K562 (cell line): ENCODE results near the gene FBXO17.

ENCODE experiments used
- ETV6 ChIP-seq, 3 experiments: fragments of 150-350 bp in 1 of 3; sonication (generic) in 1 of 3; formaldehyde crosslinking in 1 of 3; IDR thresholded peaks; 2 replicates each; pipeline versions ENCODE4 v1.6.1 to v1.8.0; 2014 to 2022; ENCODE audit warnings: borderline replicate concordance in 2 of 3, low read depth in 2 of 3, antibody characterized with exemption in 1 of 3, low read length in 1 of 3, mild to moderate bottlenecking in 1 of 3, missing genetic modification reagents in 1 of 3
- IRF2 ChIP-seq: sonication (generic); formaldehyde crosslinking; IDR thresholded peaks from 2 replicates; pipeline ENCODE4 v1.8.1; 2022; ENCODE audit warnings: mild to moderate bottlenecking, missing genetic modification reagents
- SNAPC5 ChIP-seq: fragments of 250-450 bp; sonication (Bioruptor Pico); IDR thresholded peaks from 2 replicates; pipeline ENCODE4 v1.8.0; 2021; ENCODE audit warnings: moderate library complexity, mild to moderate bottlenecking, inconsistent platforms
- ZSCAN29 ChIP-seq: fragments of 450-650 bp; IDR thresholded peaks from 2 replicates; pipeline ENCODE4 v1.6.1; 2017
- TF ChIP-seq, protein P1 (sequence below): fragments of 450-650 bp; IDR thresholded peaks from 2 replicates; pipeline ENCODE4 v1.6.1; 2016

- TF ChIP-seq ETV6 (IDR thresholded peaks at IDR 0.05; ENCODE audit: borderline replicate concordance in 1 of 2, low read depth in 2 of 2, low read length in 1 of 2) (no peak), ETV6 (CRISPR knock-in tag; IDR thresholded peaks at IDR 0.05; ENCODE audit: borderline replicate concordance) (no peak), SNAPC5 (CRISPR knock-in tag) (no peak), ZSCAN29 (no peak), IRF2 (CRISPR knock-in tag) (no peak)
- TF ChIP-seq, protein P1, sequence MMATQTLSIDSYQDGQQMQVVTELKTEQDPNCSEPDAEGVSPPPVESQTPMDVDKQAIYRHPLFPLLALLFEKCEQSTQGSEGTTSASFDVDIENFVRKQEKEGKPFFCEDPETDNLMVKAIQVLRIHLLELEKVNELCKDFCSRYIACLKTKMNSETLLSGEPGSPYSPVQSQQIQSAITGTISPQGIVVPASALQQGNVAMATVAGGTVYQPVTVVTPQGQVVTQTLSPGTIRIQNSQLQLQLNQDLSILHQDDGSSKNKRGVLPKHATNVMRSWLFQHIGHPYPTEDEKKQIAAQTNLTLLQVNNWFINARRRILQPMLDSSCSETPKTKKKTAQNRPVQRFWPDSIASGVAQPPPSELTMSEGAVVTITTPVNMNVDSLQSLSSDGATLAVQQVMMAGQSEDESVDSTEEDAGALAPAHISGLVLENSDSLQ, result no peak
Measured at GRCh38 chr19:38917921-38918491, 57.5 kb downstream of the FBXO17 start.
